ENCODE results near the gene AMZ1.

DNA sequence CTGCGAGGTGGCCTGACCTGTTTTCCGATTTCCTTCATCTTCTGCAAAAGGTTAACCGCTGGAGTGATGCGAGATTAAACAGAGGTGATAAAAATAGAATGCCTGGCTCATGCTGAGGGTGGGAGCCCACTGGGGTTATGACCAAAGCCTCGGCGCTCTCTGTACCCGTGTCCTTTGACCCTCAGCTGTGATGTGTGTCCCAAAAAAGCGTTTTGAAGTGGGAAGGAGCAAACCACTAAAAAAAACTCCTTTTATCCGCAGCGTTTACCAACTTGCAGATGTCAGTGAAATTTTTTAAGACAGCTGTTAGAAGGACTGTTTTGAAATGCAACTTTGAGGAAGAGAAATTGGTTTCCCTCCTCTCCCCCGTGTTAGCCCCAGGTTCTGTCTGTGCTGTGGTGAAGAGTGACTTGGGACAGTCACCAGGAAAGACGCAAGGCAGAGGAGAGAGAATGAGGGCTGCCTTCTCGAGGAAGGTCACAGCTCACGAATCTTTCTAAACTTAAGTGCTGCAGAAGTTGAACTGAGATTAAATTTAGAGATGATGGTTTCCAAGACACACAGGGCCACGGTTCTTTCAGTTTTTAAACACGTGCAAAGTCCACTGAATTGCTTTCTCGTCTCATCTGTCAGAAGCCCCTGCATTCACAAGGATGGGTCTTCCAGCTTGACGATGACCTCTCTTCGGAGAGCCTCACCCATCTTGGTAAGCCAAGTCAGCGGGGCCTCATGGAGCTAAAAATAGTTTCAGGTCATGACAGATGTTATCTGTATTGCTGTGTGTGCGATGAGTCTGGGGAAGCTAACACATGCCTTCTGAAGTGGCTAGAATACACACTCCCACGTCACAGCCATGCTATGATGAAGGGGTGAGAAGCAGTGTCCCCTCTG, 27.6 kb downstream of the AMZ1 start:
- TF ChIP-seq, protein P1, sequence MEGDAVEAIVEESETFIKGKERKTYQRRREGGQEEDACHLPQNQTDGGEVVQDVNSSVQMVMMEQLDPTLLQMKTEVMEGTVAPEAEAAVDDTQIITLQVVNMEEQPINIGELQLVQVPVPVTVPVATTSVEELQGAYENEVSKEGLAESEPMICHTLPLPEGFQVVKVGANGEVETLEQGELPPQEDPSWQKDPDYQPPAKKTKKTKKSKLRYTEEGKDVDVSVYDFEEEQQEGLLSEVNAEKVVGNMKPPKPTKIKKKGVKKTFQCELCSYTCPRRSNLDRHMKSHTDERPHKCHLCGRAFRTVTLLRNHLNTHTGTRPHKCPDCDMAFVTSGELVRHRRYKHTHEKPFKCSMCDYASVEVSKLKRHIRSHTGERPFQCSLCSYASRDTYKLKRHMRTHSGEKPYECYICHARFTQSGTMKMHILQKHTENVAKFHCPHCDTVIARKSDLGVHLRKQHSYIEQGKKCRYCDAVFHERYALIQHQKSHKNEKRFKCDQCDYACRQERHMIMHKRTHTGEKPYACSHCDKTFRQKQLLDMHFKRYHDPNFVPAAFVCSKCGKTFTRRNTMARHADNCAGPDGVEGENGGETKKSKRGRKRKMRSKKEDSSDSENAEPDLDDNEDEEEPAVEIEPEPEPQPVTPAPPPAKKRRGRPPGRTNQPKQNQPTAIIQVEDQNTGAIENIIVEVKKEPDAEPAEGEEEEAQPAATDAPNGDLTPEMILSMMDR (IDR thresholded peaks at IDR 0.05), result no peak
- TF ChIP-seq EP300 (IDR thresholded peaks at IDR 0.05), result no peak
